HL-60/S4 treated with retinoic acid at 250 ng/mL for 4 days and 3 days (cell line): ENCODE measurements around the gene NCEH1.
"Not testable (repeated sequence)": the region's sequence is repeated elsewhere in the genome, so short reads cannot be mapped to it uniquely, and the experiment has no call there.

Experiments
- in situ Hi-C: fragments of 300-500 bp; cut with MboI; formaldehyde crosslinking; loops from 2 replicates; pipeline ENCODE4 v1.7.0; 2022; ENCODE audit warnings: low sequenced_read_pairs

The NCEH1 gene

GRCh38 chr3:172679599-172679998 lies 31.3 kb downstream of the NCEH1 start:
- in situ Hi-C loops = no loop called here

GRCh38 chr3:172678068-172678467 lies 32.8 kb downstream of the NCEH1 start:
- in situ Hi-C loops = no loop called here

GRCh38 chr3:172676196-172676922 lies 34.5 kb downstream of the NCEH1 start:
- in situ Hi-C loops = no loop called here

- in situ Hi-C loops = no loop called here
These were observed 35.2 kb downstream of the NCEH1 start for GRCh38 chr3:172675441-172676193.

GRCh38 chr3:172673210-172673679 lies 37.6 kb downstream of the NCEH1 start:
- in situ Hi-C loops = no loop called here

GRCh38 chr3:172669021-172669420 lies 41.8 kb downstream of the NCEH1 start:
- in situ Hi-C loops = no loop called here

GRCh38 chr3:172666873-172667694 lies 43.8 kb downstream of the NCEH1 start:
- in situ Hi-C loops = no loop called here

- in situ Hi-C loops = no loop called here
These were observed 44.5 kb downstream of the NCEH1 start for GRCh38 chr3:172666181-172666872.

- in situ Hi-C loops = not testable (repeated sequence)
These were observed 45.4 kb downstream of the NCEH1 start for GRCh38 chr3:172665510-172665909.

GRCh38 chr3:172660421-172660820 lies 50.4 kb downstream of the NCEH1 start:
- in situ Hi-C loops = not testable (repeated sequence)

GRCh38 chr3:172659246-172660002 lies 51.4 kb downstream of the NCEH1 start:
- in situ Hi-C loops = no loop called here

GRCh38 chr3:172658344-172659245 lies 52.3 kb downstream of the NCEH1 start:
- in situ Hi-C loops = no loop called here

GRCh38 chr3:172656602-172657001 lies 54.3 kb downstream of the NCEH1 start:
- in situ Hi-C loops = no loop called here

- in situ Hi-C loops = no loop called here
These were observed 55.5 kb downstream of the NCEH1 start for GRCh38 chr3:172655388-172655787.

- in situ Hi-C loops = no loop called here
These were observed 56.4 kb downstream of the NCEH1 start for GRCh38 chr3:172654470-172654869.

GRCh38 chr3:172653004-172653572 lies 57.8 kb downstream of the NCEH1 start:
- in situ Hi-C loops = no loop called here

GRCh38 chr3:172651936-172652625 lies 58.8 kb downstream of the NCEH1 start:
- in situ Hi-C loops = no loop called here

GRCh38 chr3:172649987-172650386 lies 60.9 kb downstream of the NCEH1 start:
- in situ Hi-C loops = no loop called here
